ENCODE data around the gene EIF1B.

EIF1B gene

DNA sequence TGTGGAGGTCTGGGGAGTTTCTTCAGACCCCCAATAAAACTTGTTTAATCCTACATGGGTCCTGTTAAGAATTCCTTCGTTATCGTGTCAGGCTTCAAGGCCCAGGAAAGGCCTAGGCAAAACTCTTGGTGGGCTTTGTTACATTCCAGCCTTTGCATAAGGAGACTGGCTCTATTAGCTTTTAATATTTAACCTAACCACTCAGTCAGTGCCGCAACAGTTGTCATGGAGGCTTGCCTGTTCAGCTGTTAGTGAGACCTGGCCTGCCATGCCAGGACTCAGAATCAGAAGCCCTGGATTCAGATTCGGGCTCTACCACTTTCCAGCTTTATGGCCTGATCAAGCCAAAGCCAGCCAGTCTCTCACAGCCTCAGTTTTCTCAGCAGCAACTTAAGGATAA is 19.6 kb downstream of the EIF1B start:
- H3K4ac ChIP-seq (ENCODE audit: low read depth, low read length): peak overlapping the region; percentile 21
- H3K9ac ChIP-seq (ENCODE audit: low read length): no peak overlapping the region
- no peak overlapping the region for H4K5ac ChIP-seq (ENCODE audit: low read length)
- WGBS (ENCODE audit: extremely low coverage, insufficient coverage, low lambda C conversion rate): no CpG with 5 or more reads among the region's 4 CpGs
- H3K18ac ChIP-seq (ENCODE audit: low read length): peak overlapping the region; percentile 41
- DNase-seq: no peak
- no peak overlapping the region for H3K27ac ChIP-seq (ENCODE audit: low read depth, low read length)
- no peak overlapping the region for H4K8ac ChIP-seq (ENCODE audit: low read depth, low read length)
- no peak overlapping the region for H2AK5ac ChIP-seq (ENCODE audit: low read length)
- no peak overlapping the region for H2BK15ac ChIP-seq (replicated peaks; ENCODE audit: low read depth)
- H3K79me1 ChIP-seq (ENCODE audit: low read length): no peaks in the 10 kb centered on the region
- H3K4me1 ChIP-seq (ENCODE audit: control insufficient read depth, low read depth, low read length): no peaks in the 10 kb centered on the region
- no peaks in the 10 kb centered on the region for H3K27me3 ChIP-seq (ENCODE audit: insufficient read depth, low read length, poor library complexity)
- no peak overlapping the region for H2BK120ac ChIP-seq (ENCODE audit: low read depth, low read length)
- H3K4me2 ChIP-seq (ENCODE audit: low read length): no peak overlapping the region
- no peak overlapping the region for H3K23ac ChIP-seq (ENCODE audit: low read length)
- no peaks in the 10 kb centered on the region for H3K36me3 ChIP-seq (ENCODE audit: control insufficient read depth, insufficient read depth, low read length)
- H3K79me2 ChIP-seq (ENCODE audit: control insufficient read depth, insufficient read depth, low read length): no peaks in the 10 kb centered on the region
- H3K4me3 ChIP-seq (ENCODE audit: low read length): no peak overlapping the region
- no peak overlapping the region for H2BK5ac ChIP-seq (ENCODE audit: low read length)
- H3K56ac ChIP-seq (ENCODE audit: low read length): peak overlapping the region; percentile 25

DNA sequence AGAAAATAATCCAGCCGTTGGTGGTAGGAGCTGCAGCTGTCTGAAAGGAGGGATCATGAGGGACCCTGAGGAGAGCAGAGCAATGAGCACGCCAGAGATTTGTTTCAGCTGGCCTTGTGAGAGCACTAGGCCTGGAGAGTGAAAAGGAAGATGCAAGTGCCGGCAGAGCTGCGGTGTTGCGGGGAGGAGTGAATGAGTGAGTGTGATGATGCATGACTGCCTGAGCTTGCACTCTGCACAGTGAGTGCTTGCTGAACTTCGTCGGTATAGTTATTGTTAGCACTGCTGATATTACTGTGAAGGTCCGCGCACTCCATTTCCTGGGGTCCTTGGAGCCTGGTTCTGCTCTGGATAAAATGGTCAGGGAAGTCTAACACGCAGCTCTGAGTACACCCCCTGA is 23.2 kb downstream of the EIF1B start:
- H3K56ac ChIP-seq (ENCODE audit: low read length): no peak overlapping the region
- H3K36me3 ChIP-seq (ENCODE audit: control insufficient read depth, insufficient read depth, low read length): no peaks in the 10 kb centered on the region
- no peak overlapping the region for H2BK120ac ChIP-seq (ENCODE audit: low read depth, low read length)
- no peak overlapping the region for H3K4ac ChIP-seq (ENCODE audit: low read depth, low read length)
- no peak overlapping the region for H4K8ac ChIP-seq (ENCODE audit: low read depth, low read length)
- H3K27ac ChIP-seq (ENCODE audit: low read depth, low read length): no peak overlapping the region
- no peaks in the 10 kb centered on the region for H3K27me3 ChIP-seq (ENCODE audit: insufficient read depth, low read length, poor library complexity)
- no peak overlapping the region for H3K4me3 ChIP-seq (ENCODE audit: low read length)
- H2BK15ac ChIP-seq (replicated peaks; ENCODE audit: low read depth): no peak overlapping the region
- H3K79me1 ChIP-seq (ENCODE audit: low read length): no peaks in the 10 kb centered on the region
- H3K79me2 ChIP-seq (ENCODE audit: control insufficient read depth, insufficient read depth, low read length): no peaks in the 10 kb centered on the region
- no peak overlapping the region for H3K18ac ChIP-seq (ENCODE audit: low read length)
- no peak for DNase-seq
- no peak overlapping the region for H4K5ac ChIP-seq (ENCODE audit: low read length)
- H3K4me1 ChIP-seq (ENCODE audit: control insufficient read depth, low read depth, low read length): no peaks in the 10 kb centered on the region
- H3K9ac ChIP-seq (ENCODE audit: low read length): no peak overlapping the region
- H2BK5ac ChIP-seq (ENCODE audit: low read length): no peak overlapping the region
- no CpG with 5 or more reads among the region's 10 CpGs for WGBS (ENCODE audit: extremely low coverage, insufficient coverage, low lambda C conversion rate)
- no peak overlapping the region for H3K23ac ChIP-seq (ENCODE audit: low read length)
- H2AK5ac ChIP-seq (ENCODE audit: low read length): no peak overlapping the region
- no peak overlapping the region for H3K4me2 ChIP-seq (ENCODE audit: low read length)

GRCh38 chr3:40333416-40333815 is 23.9 kb downstream of the EIF1B start:
- no peaks in the 10 kb centered on the region for H3K4me1 ChIP-seq (ENCODE audit: control insufficient read depth, low read depth, low read length)
- DNase-seq: no peak
- H3K4me3 ChIP-seq (ENCODE audit: low read length): no peak overlapping the region
- H3K9ac ChIP-seq (ENCODE audit: low read length): no peak overlapping the region
- no peaks in the 10 kb centered on the region for H3K36me3 ChIP-seq (ENCODE audit: control insufficient read depth, insufficient read depth, low read length)
- no peaks in the 10 kb centered on the region for H3K79me1 ChIP-seq (ENCODE audit: low read length)
- H3K27ac ChIP-seq (ENCODE audit: low read depth, low read length): no peak overlapping the region
- H2AK5ac ChIP-seq (ENCODE audit: low read length): no peak overlapping the region
- H3K18ac ChIP-seq (ENCODE audit: low read length): no peak overlapping the region
- no peak overlapping the region for H2BK5ac ChIP-seq (ENCODE audit: low read length)
- H3K4me2 ChIP-seq (ENCODE audit: low read length): no peak overlapping the region
- H2BK15ac ChIP-seq (replicated peaks; ENCODE audit: low read depth): no peak overlapping the region
- no peak overlapping the region for H4K8ac ChIP-seq (ENCODE audit: low read depth, low read length)
- no peak overlapping the region for H3K23ac ChIP-seq (ENCODE audit: low read length)
- no peaks in the 10 kb centered on the region for H3K79me2 ChIP-seq (ENCODE audit: control insufficient read depth, insufficient read depth, low read length)
- no peak overlapping the region for H3K56ac ChIP-seq (ENCODE audit: low read length)
- no peak overlapping the region for H4K5ac ChIP-seq (ENCODE audit: low read length)
- WGBS (ENCODE audit: extremely low coverage, insufficient coverage, low lambda C conversion rate): no CpG with 5 or more reads among the region's 4 CpGs
- no peak overlapping the region for H3K4ac ChIP-seq (ENCODE audit: low read depth, low read length)
- H2BK120ac ChIP-seq (ENCODE audit: low read depth, low read length): no peak overlapping the region
- H3K27me3 ChIP-seq (ENCODE audit: insufficient read depth, low read length, poor library complexity): no peaks in the 10 kb centered on the region

DNA sequence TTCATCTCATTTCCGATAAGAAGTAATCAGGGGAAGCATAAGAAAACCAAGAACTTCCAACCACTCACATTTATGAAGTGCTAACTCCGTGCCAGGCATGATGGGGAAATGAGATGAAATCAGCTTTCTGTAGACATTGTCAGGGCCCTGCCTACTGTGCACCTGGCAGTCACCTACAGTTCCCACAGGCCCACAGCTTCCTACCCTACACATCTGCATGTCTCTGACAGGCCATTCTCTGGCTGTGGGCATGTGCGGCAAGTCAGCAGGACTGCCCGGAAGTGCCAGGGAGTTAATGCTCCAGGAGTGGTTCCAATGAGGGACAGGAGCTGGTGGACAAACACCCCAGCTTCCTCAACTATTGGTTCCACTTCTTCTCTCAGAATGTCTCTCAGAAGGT is 24.3 kb downstream of the EIF1B start:
- no peak overlapping the region for H3K27ac ChIP-seq (ENCODE audit: low read depth, low read length)
- WGBS (ENCODE audit: extremely low coverage, insufficient coverage, low lambda C conversion rate): no CpG with 5 or more reads among the region's 4 CpGs

DNA sequence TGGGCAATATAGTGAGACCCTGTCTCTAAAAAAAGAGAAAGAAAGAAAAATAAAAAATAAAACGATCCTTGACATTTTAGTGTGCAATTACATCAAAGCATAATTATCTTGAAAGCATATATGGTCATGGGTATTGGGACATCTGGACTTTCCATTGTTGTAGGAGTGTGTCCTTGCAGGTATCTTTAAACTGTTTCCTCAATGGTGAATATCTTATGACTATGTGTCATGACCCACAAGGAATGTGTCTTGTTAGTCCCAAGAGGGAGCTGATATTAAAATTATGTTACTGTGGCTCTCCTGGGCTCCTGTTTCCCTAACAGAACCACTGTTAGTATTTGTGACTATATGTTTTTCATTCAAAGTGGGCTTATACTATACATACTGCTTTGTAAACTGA is 26.6 kb downstream of the EIF1B start:
- Histone ChIP-seq H3K4me1 (ENCODE audit: control insufficient read depth, low read depth, low read length) (no peaks in the 10 kb centered on the region), H2BK15ac (replicated peaks; ENCODE audit: low read depth) (no peak overlapping the region), H3K36me3 (ENCODE audit: control insufficient read depth, insufficient read depth, low read length) (no peaks in the 10 kb centered on the region), H3K27ac (ENCODE audit: low read depth, low read length) (no peak overlapping the region), H3K4me2 (ENCODE audit: low read length) (no peak overlapping the region), H2BK120ac (ENCODE audit: low read depth, low read length) (no peak overlapping the region), H3K9ac (ENCODE audit: low read length) (no peak overlapping the region), H3K4ac (ENCODE audit: low read depth, low read length) (no peak overlapping the region), H4K5ac (ENCODE audit: low read length) (no peak overlapping the region), H3K23ac (ENCODE audit: low read length) (no peak overlapping the region), H3K79me1 (ENCODE audit: low read length) (no peaks in the 10 kb centered on the region), H2AK5ac (ENCODE audit: low read length) (no peak overlapping the region), H3K79me2 (ENCODE audit: control insufficient read depth, insufficient read depth, low read length) (no peaks in the 10 kb centered on the region), H3K18ac (ENCODE audit: low read length) (no peak overlapping the region), H3K27me3 (ENCODE audit: insufficient read depth, low read length, poor library complexity) (no peaks in the 10 kb centered on the region), H4K8ac (ENCODE audit: low read depth, low read length) (no peak overlapping the region), H3K4me3 (ENCODE audit: low read length) (no peak overlapping the region), H2BK5ac (ENCODE audit: low read length) (no peak overlapping the region), H3K56ac (ENCODE audit: low read length) (no peak overlapping the region)
- WGBS (ENCODE audit: extremely low coverage, insufficient coverage, low lambda C conversion rate): no CpG with 5 or more reads among the region's 1 CpG
- DNase-seq: no peak

More for the DNA sequence above, 24.3 kb downstream of the EIF1B start:
- Histone ChIP-seq H3K23ac (ENCODE audit: low read length) (no peak overlapping the region), H3K79me2 (ENCODE audit: control insufficient read depth, insufficient read depth, low read length) (no peaks in the 10 kb centered on the region), H4K8ac (ENCODE audit: low read depth, low read length) (no peak overlapping the region), H4K5ac (ENCODE audit: low read length) (no peak overlapping the region), H2BK5ac (ENCODE audit: low read length) (no peak overlapping the region), H3K9ac (ENCODE audit: low read length) (no peak overlapping the region), H3K4me2 (ENCODE audit: low read length) (no peak overlapping the region), H3K4me1 (ENCODE audit: control insufficient read depth, low read depth, low read length) (no peaks in the 10 kb centered on the region), H3K4me3 (ENCODE audit: low read length) (no peak overlapping the region), H3K18ac (ENCODE audit: low read length) (no peak overlapping the region), H3K36me3 (ENCODE audit: control insufficient read depth, insufficient read depth, low read length) (no peaks in the 10 kb centered on the region), H2BK15ac (replicated peaks; ENCODE audit: low read depth) (no peak overlapping the region), H2BK120ac (ENCODE audit: low read depth, low read length) (no peak overlapping the region), H3K27me3 (ENCODE audit: insufficient read depth, low read length, poor library complexity) (no peaks in the 10 kb centered on the region), H2AK5ac (ENCODE audit: low read length) (no peak overlapping the region), H3K56ac (ENCODE audit: low read length) (no peak overlapping the region), H3K4ac (ENCODE audit: low read depth, low read length) (no peak overlapping the region), H3K79me1 (ENCODE audit: low read length) (no peaks in the 10 kb centered on the region)
- DNase-seq: no peak

DNA sequence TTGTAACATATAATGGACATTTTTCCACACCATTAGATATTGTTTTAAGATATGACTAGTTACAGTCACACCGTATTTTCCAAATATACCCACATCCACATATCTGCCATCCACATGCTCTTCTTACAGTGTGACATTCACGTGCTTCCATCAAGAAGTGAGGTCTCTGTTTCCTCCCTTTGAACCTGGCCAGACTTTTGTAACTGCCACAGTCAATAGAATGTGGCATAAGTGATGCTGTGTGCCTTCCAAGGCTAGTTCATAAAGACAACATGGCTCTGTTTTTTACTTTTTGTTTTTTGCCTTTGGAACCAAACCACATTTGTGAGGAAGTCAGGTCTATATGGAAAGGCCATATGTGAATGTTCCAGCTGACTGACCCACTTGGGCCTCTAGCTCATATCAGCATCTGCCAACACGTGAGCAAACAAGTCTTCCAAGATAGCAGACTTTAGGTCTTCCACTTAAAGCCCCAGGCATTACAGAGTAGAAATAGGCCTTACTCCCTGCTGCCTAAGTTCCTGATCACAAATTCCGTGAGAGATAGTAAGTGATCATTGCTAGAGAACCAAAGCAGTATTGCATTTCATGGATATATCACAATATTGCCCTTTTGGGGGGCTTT is 27.1 kb downstream of the EIF1B start:
- Histone ChIP-seq H4K5ac (ENCODE audit: low read length) (no peak overlapping the region), H3K4me1 (ENCODE audit: control insufficient read depth, low read depth, low read length) (no peaks in the 10 kb centered on the region), H3K9ac (ENCODE audit: low read length) (no peak overlapping the region), H2BK120ac (ENCODE audit: low read depth, low read length) (no peak overlapping the region), H3K4ac (ENCODE audit: low read depth, low read length) (no peak overlapping the region), H3K4me2 (ENCODE audit: low read length) (no peak overlapping the region), H3K4me3 (ENCODE audit: low read length) (no peak overlapping the region), H3K79me1 (ENCODE audit: low read length) (no peaks in the 10 kb centered on the region), H3K36me3 (ENCODE audit: control insufficient read depth, insufficient read depth, low read length) (no peaks in the 10 kb centered on the region), H2BK5ac (ENCODE audit: low read length) (no peak overlapping the region), H3K27ac (ENCODE audit: low read depth, low read length) (no peak overlapping the region), H3K27me3 (ENCODE audit: insufficient read depth, low read length, poor library complexity) (no peaks in the 10 kb centered on the region), H3K18ac (ENCODE audit: low read length) (no peak overlapping the region), H2BK15ac (replicated peaks; ENCODE audit: low read depth) (no peak overlapping the region), H3K79me2 (ENCODE audit: control insufficient read depth, insufficient read depth, low read length) (no peaks in the 10 kb centered on the region), H3K23ac (ENCODE audit: low read length) (no peak overlapping the region), H2AK5ac (ENCODE audit: low read length) (no peak overlapping the region), H4K8ac (ENCODE audit: low read depth, low read length) (no peak overlapping the region), H3K56ac (ENCODE audit: low read length) (no peak overlapping the region)
- peak; percentile 37 for DNase-seq
- WGBS (ENCODE audit: extremely low coverage, insufficient coverage, low lambda C conversion rate): no CpG with 5 or more reads among the region's 4 CpGs

All from mesendoderm (in vitro differentiated cells).